Measurements from ENCODE around the gene MZF1.
"Not testable (repeated sequence)": the region's sequence is repeated elsewhere in the genome, so short reads cannot be mapped to it uniquely, and the experiment has no call there.

Gene MZF1

DNA sequence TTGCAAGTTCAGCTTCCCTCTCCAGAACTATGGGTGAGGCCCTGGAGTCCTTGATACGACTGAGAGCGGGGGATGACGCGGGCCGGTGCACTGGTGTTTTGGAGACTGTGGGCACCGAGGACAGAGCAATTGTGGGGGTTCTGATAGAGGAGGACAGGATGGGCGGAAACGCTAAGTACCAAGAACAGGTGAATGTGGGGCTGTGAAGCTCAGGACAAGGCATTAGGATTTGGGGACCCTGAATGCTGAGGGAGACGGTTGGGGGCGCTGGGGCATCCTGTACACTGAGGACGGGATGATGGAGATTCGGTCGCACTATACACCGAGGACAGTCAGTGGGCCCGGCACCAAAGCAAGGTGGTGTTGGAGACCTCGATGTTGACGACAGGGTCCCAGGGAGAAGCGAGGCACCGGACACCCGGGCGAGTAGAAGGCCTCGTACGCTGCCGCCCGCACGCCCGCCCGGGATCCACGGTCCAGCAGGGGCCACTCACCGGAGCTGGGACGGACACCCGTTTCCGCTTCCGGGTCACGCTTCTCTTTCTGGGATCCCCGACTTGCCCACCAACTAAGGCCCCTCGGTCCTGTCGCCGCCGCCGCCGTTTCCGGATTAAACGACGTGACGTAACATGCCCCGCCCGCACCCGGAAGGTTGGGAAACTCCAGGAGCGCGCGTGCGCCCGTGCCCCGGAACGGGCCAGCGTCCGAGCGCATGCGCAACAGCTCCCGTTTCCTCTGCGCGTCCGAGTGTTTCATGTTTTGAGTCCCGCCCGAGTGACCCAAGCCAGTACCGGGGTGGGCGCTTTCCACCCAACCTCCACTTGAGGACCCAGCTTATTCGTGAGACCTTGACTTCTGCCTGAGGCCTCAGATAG is 18.4 kb downstream of the MZF1 start, which contains the start of gene CHMP2A:
CHMP2A (minus strand) TSS at position 612 of the 875 bp plus-strand sequence. CDS start 893 bp downstream, outside the sequence.
- no peak for DNase-seq

DNA sequence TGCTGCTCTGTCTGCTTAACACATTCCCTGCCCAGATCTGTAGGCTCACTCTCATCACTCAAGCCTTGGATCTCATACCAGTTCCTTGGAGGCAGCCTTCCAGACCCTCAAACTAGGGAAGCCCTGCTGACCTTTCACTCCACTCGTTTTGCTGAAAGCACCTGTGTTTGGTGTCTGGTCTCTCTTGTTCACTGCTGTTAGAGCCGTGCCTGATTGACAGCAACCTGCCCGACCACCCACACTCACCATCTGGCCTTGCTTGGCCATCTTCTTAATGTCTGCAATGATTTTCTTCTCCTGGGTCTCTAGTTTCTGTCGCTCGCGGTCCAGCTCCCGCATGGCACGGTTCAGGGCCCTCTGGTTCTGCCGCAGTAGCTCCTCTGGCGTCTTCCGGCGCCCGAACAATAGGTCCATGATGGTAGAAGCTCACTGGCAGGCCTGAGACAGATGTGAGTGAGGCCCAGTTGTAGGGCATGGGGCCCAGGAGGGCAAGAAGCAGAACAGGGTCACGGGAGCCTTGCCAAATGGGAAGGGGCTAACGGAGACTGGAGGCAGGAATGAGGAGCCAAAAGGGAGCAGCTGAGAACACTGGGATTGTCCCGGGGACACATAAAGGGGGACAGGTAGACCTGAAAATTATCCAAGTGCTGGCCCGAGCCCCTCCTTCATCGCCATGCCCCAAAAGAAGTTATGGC is 19.2 kb downstream of the MZF1 start:
- no peak for DNase-seq

DNA sequence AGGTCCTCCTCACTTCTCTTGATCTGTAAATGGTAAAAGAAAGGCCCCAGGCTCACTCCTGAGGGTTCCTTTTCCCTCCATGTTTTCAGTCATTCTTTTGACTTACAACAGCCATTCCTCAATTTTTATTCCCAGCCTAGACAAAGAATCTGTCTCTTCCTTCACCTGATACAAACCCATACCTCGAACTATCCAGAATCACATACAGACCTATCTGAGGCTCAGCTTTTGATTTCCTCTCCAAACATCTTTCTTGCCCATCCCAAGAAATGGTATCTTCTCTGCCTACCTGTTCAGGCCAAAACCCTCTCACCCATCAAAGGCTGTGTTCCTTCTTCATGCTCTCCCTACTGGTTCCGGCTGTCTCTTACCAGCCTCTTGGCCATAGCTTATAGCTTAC is 20.5 kb downstream of the MZF1 start:
- DNase-seq, result no peak

DNA sequence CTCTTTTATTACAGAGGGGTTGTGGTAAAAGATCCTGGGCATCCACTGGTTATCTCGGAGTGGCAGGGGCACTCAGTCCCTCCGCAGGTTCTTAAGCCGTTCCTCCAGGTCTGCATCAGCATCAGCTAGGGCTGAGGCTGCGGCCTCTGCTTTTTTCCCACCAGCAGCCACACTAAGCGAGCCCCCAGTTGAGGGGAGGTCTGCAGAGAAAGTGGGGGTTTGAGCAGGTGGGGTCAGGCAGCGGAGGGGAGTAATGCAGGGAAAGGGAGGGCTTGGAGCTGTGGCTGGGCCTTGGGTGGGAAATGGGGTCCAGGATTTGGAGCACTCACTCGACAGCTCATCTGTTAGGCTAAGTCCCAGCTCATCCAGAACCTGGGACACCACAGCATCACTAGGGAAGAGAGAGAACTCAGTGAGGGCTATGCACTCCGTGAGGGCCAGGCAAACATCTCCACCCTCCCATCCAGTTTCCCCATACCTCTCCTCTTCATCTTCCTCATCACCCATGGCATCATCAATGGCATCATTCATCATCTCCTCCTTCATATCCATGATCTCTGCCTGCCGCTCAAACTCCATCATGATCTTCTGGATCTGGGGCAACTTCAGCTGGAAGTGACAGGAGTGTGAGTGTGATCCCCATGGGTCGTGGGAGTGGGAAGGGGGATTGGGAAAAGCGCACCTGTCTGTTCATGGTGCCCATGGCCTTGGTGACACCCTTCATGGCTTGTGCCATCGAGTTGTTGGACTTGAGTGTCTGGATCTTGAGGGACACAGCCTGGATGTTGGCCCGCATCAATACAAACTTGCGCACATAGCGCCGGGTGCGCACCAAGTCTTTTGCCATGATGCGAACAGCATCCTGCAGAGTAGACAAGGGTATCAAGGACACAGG is 21.3 kb downstream of the MZF1 start:
- no peak for DNase-seq

DNA sequence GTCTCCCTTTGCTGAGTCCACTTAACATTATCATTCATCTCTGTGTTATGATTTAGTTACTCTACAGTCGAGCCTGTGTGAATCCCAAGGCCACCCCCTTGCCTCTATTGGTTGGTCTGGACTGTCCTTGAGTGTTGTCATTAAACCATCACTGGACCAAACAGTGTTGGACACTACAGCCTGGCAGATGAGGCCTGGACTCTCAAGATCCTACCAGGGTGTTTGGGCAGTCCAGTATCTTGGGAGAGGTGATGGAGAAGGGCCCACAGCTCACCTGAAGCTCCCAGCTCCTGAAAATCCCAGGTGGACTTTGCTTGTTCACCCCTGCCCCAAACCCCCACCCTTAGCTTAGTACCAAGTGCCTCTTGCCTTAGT is 22.0 kb downstream of the MZF1 start:
- no peak for DNase-seq

DNA sequence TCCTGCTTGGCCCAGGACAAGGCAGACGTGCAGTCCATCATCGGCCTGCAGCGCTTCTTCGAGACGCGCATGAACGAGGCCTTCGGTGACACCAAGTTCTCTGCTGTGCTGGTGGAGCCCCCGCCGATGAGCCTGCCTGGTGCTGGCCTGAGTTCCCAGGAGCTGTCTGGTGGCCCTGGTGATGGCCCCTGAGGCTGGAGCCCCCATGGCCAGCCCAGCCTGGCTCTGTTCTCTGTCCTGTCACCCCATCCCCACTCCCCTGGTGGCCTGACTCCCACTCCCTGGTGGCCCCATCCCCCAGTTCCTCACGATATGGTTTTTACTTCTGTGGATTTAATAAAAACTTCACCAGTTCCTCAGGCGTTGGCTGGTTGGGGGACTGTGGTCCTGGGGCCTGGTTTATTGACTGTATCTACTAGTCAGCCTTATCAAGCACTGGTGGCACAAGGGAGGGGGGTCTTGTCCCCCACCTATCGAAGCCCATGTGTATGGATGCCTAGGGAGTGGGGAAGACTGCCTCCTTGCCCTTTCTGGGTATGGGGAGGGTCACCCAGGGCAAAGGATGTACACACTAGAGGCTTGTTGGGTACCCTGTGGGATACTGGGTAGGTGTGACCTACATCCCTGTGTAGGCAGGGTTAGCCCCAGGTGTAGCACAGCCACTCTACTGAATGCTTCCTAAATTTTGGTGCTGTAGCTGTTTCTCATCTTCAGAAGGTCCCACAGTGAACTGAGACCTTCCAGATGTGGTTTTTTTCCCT is 22.6 kb downstream of the MZF1 start:
- no peak for DNase-seq

DNA sequence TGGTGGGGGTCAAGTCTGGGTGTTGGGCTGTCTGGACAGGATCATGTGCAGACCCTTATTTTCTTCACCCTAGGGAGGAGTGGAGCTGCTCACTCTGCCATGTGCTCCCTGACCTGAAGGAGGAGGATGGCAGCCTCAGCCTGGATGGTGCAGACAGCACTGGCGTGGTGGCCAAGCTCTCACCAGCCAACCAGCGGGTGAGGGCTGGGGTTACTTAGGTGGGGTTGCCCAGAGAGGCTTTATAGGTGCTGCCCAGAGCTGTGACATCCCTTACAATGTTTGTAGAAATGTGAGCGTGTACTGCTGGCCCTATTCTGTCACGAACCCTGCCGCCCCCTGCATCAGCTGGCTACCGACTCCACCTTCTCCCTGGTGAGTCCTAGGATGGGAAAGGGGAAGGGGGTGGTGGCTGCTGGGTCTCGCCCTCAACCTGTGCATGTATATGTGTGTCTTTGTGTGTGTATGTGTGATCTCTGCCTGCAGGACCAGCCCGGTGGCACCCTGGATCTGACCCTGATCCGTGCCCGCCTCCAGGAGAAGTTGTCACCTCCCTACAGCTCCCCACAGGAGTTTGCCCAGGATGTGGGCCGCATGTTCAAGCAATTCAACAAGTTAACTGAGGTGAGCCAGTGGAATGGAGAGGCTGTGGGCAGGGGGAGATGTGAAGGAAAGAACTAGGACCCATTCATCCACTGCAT is 23.3 kb downstream of the MZF1 start:
- no peak for DNase-seq

DNA sequence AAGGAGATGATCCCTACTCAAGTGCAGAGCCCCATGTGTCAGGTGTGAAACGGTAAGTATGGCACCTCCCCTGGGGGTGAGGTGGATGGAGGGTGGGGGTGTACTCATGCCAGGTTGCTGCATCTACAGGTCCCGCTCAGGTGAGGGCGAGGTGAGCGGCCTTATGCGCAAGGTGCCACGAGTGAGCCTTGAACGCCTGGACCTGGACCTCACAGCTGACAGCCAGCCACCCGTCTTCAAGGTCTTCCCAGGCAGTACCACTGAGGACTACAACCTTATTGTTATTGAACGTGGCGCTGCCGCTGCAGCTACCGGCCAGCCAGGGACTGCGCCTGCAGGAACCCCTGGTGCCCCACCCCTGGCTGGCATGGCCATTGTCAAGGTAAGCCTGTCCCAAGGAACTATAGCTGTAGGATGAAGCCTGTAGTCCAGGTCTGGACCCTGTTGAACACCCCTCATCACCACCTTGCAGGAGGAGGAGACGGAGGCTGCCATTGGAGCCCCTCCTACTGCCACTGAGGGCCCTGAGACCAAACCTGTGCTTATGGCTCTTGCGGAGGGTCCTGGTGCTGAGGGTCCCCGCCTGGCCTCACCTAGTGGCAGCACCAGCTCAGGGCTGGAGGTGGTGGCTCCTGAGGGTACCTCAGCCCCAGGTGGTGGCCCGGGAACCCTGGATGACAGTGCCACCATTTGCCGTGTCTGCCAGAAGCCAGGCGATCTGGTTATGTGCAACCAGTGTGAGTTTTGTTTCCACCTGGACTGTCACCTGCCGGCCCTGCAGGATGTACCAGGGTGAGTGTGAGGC is 24.1 kb downstream of the MZF1 start:
- no peak for DNase-seq

DNA sequence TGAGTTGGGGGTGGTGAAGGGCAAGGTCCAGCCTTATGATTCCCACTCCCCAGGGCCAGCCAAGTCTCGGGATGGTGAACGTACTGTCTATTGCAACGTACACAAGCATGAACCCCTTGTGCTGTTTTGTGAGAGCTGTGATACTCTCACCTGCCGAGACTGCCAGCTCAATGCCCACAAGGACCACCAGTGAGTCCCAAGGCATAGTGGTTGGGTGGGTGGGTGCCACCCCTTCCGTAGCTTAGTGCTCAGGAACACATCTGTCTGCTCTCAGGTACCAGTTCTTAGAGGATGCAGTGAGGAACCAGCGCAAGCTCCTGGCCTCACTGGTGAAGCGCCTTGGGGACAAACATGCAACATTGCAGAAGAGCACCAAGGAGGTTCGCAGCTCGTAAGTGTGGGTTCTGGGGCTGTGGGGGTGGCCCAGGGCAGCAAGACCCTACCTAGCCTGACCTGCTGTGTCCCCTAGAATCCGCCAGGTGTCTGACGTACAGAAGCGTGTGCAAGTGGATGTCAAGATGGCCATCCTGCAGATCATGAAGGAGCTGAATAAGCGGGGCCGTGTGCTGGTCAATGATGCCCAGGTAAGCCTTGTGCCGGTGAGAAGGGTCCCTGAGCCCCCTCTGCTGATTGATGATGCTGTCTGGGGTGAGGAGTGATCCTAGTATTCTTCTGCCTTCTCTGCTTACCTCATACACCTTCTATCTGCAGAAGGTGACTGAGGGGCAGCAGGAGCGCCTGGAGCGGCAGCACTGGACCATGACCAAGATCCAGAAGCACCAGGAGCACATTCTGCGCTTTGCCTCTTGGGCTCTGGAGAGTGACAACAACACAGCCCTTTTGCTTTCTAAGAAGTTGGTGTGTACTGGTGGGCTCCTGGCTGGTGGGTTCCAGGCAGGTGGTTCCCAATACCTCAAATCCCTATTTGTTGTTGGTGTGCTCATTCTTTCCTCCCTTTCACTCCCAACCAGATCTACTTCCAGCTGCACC is 25.5 kb downstream of the MZF1 start:
- no peak for DNase-seq

DNA sequence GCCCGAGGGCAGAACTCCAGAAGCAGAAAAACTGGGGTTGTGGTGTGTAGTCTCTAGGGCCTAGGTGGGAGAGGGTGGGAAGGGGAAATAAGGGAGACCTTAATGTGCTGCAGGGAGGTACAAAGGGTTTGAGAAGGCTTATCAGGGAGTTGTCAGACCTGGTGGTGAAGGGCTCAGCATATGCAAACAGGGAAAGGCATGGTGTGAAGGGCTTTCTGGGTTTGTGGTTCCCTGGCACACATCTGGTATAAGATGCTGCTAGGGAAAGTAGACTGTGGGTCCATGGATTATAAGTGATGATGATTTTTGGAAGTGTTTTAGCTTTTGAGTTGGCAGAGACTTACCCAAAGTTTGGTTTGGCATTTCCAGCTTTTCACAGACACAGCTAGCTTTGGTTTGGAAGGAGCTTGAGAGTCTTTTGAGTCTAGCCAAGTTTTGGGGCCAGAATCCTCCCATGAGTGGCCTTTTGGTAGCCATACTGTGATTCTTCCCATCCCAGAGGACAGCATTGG is 27.1 kb downstream of the MZF1 start:
- DNase-seq, result no peak

DNA sequence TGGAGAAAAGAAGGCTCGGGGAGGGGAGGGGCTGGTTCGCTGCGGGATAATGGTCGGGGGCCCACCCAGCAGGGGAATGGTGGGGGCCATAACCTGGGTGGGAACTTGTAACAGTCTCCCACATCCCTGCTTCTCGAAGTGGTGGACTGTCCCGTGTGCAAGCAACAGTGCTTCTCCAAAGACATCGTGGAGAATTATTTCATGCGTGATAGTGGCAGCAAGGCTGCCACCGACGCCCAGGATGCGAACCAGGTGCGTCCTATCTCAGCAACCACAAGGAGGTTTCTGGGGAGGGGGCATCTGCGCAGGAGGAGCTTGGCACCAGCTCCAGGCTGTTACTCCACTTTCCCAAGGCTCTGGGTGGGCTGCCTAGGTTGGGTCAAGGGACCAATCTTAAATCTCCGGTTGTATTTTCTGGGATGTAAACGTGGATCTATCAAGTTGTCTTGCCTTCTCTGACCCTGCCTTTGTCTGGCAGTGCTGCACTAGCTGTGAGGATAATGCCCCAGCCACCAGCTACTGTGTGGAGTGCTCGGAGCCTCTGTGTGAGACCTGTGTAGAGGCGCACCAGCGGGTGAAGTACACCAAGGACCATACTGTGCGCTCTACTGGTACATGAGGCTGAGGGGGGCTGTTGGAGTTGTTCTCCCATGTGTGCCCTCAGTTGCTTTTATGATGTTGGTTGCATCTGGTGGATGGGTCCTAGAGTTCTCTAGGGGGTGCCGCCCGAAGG is 27.7 kb downstream of the MZF1 start:
- no peak for DNase-seq

DNA sequence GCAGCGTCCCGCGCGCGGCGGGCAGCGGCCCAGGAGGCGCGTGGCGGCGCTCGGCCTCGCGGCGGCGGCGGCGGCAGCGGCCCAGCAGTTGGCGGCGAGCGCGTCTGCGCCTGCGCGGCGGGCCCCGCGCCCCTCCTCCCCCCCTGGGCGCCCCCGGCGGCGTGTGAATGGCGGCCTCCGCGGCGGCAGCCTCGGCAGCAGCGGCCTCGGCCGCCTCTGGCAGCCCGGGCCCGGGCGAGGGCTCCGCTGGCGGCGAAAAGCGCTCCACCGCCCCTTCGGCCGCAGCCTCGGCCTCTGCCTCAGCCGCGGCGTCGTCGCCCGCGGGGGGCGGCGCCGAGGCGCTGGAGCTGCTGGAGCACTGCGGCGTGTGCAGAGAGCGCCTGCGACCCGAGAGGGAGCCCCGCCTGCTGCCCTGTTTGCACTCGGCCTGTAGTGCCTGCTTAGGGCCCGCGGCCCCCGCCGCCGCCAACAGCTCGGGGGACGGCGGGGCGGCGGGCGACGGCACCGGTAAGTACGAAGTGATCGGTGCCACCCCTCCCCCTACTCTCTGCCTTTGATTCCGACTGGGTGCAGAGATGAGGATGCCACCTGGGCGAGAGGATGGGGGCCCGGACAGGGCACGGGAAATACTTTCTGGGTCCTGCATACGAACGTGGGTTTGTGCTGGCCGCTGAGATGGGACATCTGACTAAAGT is 28.4 kb downstream of the MZF1 start:
- DNase-seq, result no peak

DNA sequence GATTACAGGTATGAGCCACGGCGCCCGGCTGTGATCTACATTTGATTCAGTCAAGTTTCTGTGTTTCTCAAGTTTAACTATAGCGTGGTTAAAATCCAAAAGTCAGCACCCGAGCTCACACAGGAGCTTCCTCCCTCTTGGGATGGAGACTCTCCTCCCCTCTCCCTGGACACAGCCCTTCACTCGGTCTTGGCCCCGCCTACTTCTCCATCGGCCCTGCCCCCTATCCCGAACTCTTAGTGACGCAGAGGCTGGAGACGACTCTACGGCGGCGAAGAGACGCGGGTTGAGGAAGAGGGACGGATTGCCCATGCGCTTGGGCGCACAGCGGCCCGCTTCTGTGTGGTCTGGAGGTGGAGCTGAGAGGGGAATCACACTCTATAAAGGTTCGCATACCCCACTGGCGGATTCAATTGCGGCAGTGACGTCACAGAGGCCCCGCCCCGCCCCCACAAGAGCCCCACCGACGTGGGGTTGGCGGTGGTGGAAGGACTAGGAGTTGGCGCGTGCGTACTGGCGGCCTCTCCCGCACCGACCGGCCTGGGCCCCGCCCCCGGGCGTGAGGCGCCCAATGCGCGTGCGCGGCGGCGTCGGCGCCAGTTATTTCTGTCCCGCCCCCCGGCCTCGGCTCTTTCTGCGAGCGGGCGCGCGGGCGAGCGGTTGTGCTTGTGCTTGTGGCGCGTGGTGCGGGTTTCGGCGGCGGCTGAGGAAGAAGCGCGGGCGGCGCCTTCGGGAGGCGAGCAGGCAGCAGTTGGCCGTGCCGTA is 29.1 kb downstream of the MZF1 start, which contains the start of gene TRIM28:
TRIM28 (plus strand) TSS at position 239 of the 765 bp plus-strand sequence. CDS start 694 bp downstream, outside the sequence.
- DNase-seq, result no peak

DNA sequence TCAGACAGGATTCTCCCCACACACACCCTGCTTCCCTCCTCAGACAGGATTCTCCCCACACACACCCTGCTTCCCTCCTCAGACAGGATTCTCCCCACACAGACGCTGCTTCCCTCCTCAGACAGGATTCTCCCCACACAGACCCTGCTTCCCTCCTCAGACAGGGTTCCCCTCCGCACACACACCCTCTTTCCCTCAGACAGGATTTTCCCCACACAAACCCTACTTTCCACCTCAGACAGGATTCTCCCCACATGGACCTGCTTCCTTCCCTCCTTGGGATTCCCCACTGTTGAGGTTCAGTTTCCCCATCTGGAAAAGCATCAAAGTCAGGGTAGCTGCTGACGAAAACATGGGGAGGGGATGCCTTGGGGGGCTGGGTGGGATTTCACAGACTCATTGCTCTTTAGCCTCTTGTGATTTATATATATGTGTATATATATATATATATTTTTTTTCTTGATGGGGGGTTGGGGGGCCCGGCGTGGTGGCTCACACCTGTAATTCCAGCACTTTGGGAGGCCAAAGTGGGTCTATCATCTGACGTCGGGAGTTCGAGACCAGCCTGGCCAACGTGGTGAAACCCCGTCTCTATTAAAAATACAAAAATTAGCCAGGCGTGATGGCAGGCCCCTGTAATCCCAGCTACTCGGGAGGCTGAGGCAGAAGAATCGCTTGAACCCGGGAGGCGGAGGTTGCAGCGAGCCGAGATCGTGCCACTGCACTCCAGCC is 30.3 kb downstream of the MZF1 start:
- not testable (repeated sequence) for DNase-seq

DNA sequence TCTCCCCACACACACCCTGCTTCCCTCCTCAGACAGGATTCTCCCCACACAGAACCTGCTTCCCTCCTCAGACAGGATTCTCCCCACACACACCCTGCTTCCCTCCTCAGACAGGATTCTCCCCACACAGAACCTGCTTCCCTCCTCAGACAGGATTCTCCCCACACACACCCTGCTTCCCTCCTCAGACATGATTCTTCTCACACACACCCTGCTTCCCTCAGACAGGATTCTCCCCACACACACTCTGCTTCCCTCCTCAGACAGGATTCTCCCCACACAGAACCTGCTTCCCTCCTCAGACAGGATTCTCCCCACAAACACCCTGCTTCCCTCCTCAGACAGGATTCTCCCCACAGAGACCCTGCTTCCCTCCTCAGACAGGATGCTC is 34.0 kb downstream of the MZF1 start:
- not testable (repeated sequence) for DNase-seq

All from stimulated activated naive CD4-positive, alpha-beta T cell treated with Interleukin-2 at 50 U/mL for 16 hours (primary cell).